A549 (cell line): ENCODE measurements around the gene VAMP7. TPM values are rescaled to one million over a fixed set of nuclear protein-coding genes. Genes with fewer than 3 reads are reported as not detected.

Experiments
- ATAC-seq, 2 experiments: fragments of 200-7000 bp in 1 of 2; fragments of >200 bp in 1 of 2; cut with Nextera tagmentation in 1 of 2; cut with Tn5 transposase in 1 of 2; 3 replicates each; pipeline versions ENCODE4 v1.8.0 to v1.9.1; 2018 to 2020; ENCODE audit warnings: mild to moderate bottlenecking in 1 of 2, moderate library complexity in 1 of 2
- CTCF ChIA-PET: fragments of 300-600 bp; sonication (Branson Sonifier 250); formaldehyde crosslinking; extraction: SDS; loops from one replicate; lab custom pipeline; 2021; ENCODE audit warnings: antibody characterized with exemption, inconsistent platforms; lab: Yijun Ruan, JAX
- POLR2A ChIA-PET: fragments of 350-600 bp; formaldehyde crosslinking; extraction: SDS; loops from one replicate; lab custom pipeline; 2021; ENCODE audit warnings: antibody characterized with exemption, inconsistent platforms; lab: Yijun Ruan, JAX
- DNase-seq, 2 experiments: peaks; one replicate each; pipeline versions ENCODE4 v3.0.0 to v3.0.0-alpha.2; 2011 to 2016; ENCODE audit warnings: low read depth in 1 of 2, low spot score in 1 of 2
- FAIRE-seq: peaks from 2 replicates; lab custom pipeline; 2011; peaks lifted over from hg19 to GRCh38; lab: Jason Lieb, UNC
- H3K27ac ChIP-seq, 2 experiments: fragments of >200 bp; sonication (Bioruptor Twin); formaldehyde crosslinking; 3 replicates each; pipeline ENCODE4 v1.5.1; 2016 to 2017
- H3K4me1 ChIP-seq: fragments of >200 bp; sonication (Bioruptor Twin); formaldehyde crosslinking; 3 replicates; pipeline ENCODE4 v1.6.1; 2016
- H3K4me2 ChIP-seq: fragments of >200 bp; sonication (Bioruptor Twin); formaldehyde crosslinking; 3 replicates; pipeline ENCODE4 v1.6.1; 2016
- H3K4me3 ChIP-seq: fragments of >200 bp; sonication (Bioruptor Twin); formaldehyde crosslinking; 3 replicates; pipeline ENCODE4 v1.5.1; 2016
- H3K9me3 ChIP-seq: fragments of >200 bp; sonication (Bioruptor Twin); formaldehyde crosslinking; 3 replicates; pipeline ENCODE4 v1.6.1; 2016
- ATOH8 ChIP-seq: fragments of 250-450 bp; sonication (Bioruptor Pico); IDR thresholded peaks from 2 replicates; pipeline ENCODE4 v1.5.0; 2020; ENCODE audit warnings: low read depth, mild to moderate bottlenecking, moderate library complexity
- BHLHE40 ChIP-seq: IDR thresholded peaks from 2 replicates; pipeline ENCODE4 v1.6.1; 2012; ENCODE audit warnings: low read depth, low read length, inconsistent platforms
- CBX2 ChIP-seq: fragments of 200-600 bp; sonication (generic); IDR thresholded peaks from 2 replicates; pipeline ENCODE4 v1.6.1; 2016; ENCODE audit warnings: low read depth, mild to moderate bottlenecking, borderline replicate concordance
- CHD4 ChIP-seq: fragments of 200-600 bp; sonication (generic); IDR thresholded peaks from 2 replicates; pipeline ENCODE4 v1.6.1; 2016; ENCODE audit warnings: antibody characterized with exemption, mild to moderate bottlenecking, borderline replicate concordance
- CTCF ChIP-seq: fragments of >200 bp; sonication (Bioruptor Twin); formaldehyde crosslinking; IDR thresholded peaks from 3 replicates; pipeline ENCODE4 v1.5.1; 2016
- EHF ChIP-seq: fragments of 250-450 bp; sonication (Bioruptor Pico); IDR thresholded peaks from 2 replicates; pipeline ENCODE4 v1.5.0; 2020; ENCODE audit warnings: mild to moderate bottlenecking
- EHMT2 ChIP-seq: fragments of 200-600 bp; sonication (generic); IDR thresholded peaks from 2 replicates; pipeline ENCODE4 v1.6.1; 2016; ENCODE audit warnings: antibody characterized with exemption, low read depth, mild to moderate bottlenecking, moderate library complexity
- EP300 ChIP-seq, 2 experiments: fragments of >200 bp; sonication (Bioruptor Twin); formaldehyde crosslinking; IDR thresholded peaks; 2 replicates in 1 of 2; 3 replicates in 1 of 2; pipeline ENCODE4 v1.6.1; 2016 to 2017
- ESRRA ChIP-seq: fragments of 150-350 bp; IDR thresholded peaks from 2 replicates; pipeline ENCODE4 v1.6.1; 2014; ENCODE audit warnings: mild to moderate bottlenecking, low read length, borderline replicate concordance
- FOSL2 ChIP-seq, 2 experiments: fragments of 450-650 bp in 1 of 2; fragments of >200 bp in 1 of 2; sonication (Bioruptor Twin) in 1 of 2; formaldehyde crosslinking; IDR thresholded peaks; 2 replicates each; pipeline versions ENCODE4 v1.5.0 to v1.6.1; 2016 to 2020; ENCODE audit warnings: mild to moderate bottlenecking in 1 of 2, moderate library complexity in 1 of 2
- HOXA7 ChIP-seq: fragments of 250-450 bp; sonication (Bioruptor Pico); IDR thresholded peaks from 2 replicates; pipeline ENCODE4 v1.5.0; 2020; ENCODE audit warnings: mild to moderate bottlenecking, moderate library complexity
- HOXB5 ChIP-seq: fragments of 250-450 bp; sonication (Bioruptor Pico); IDR thresholded peaks from 2 replicates; pipeline ENCODE4 v1.5.0; 2020; ENCODE audit warnings: mild to moderate bottlenecking, moderate library complexity
- JUNB ChIP-seq: fragments of >200 bp; sonication (Bioruptor Twin); formaldehyde crosslinking; IDR thresholded peaks from 2 replicates; pipeline ENCODE4 v1.6.1; 2016
- KDM1A ChIP-seq: fragments of 200-600 bp; sonication (generic); IDR thresholded peaks from 2 replicates; pipeline ENCODE4 v1.6.1; 2016; ENCODE audit warnings: low read depth, mild to moderate bottlenecking
- KDM5A ChIP-seq: fragments of 200-600 bp; sonication (generic); IDR thresholded peaks from 2 replicates; pipeline ENCODE4 v1.6.1; 2016; ENCODE audit warnings: antibody characterized with exemption, mild to moderate bottlenecking
- MYC ChIP-seq: IDR thresholded peaks from 2 replicates; pipeline ENCODE4 v1.6.1; 2012; ENCODE audit warnings: mild to moderate bottlenecking, inconsistent platforms, low read length, improper control_type of control experiment, borderline replicate concordance
- REST ChIP-seq: fragments of 200-600 bp; sonication (generic); IDR thresholded peaks from 2 replicates; pipeline ENCODE4 v1.6.1; 2016; ENCODE audit warnings: antibody characterized with exemption, mild to moderate bottlenecking, moderate library complexity
- RNF2 ChIP-seq: fragments of 200-600 bp; sonication (generic); IDR thresholded peaks from 2 replicates; pipeline ENCODE4 v1.6.1; 2016; ENCODE audit warnings: low read depth, mild to moderate bottlenecking, antibody characterized with exemption, moderate library complexity, borderline replicate concordance
- SMC3 ChIP-seq: fragments of >200 bp; sonication (Bioruptor Twin); formaldehyde crosslinking; IDR thresholded peaks from 3 replicates; pipeline ENCODE4 v1.6.1; 2018; ENCODE audit warnings: inconsistent platforms
- USF2 ChIP-seq: fragments of 450-650 bp; IDR thresholded peaks from 2 replicates; pipeline ENCODE4 v1.6.1; 2014; ENCODE audit warnings: antibody characterized with exemption
- ZFP36 ChIP-seq: fragments of 450-650 bp; IDR thresholded peaks from 2 replicates; pipeline ENCODE4 v1.6.1; 2014; ENCODE audit warnings: borderline replicate concordance; ENCODE audit not compliant: partially characterized antibody
- ZSCAN20 ChIP-seq: fragments of 250-450 bp; sonication (Bioruptor Pico); IDR thresholded peaks from 2 replicates; pipeline ENCODE4 v1.8.0; 2022; ENCODE audit warnings: mild to moderate bottlenecking, moderate library complexity
- WGBS: methylation state at CpG from one replicate; pipeline ENCODE4 v1.1.6; 2017; ENCODE audit errors: missing lambda C conversion rate; 5-methylcytosine and 5-hydroxymethylcytosine counted together
- polyA plus RNA-seq, 4 experiments: library from polyadenylated mRNA; depleted of rRNA in 3 of 4; stranded (reverse); fragments of >200 nt; fragmentation: RNase III in 1 of 4; extraction: RNeasy Plus Mini Kit Qiagen cat#74134 plus additional on column Dnase treatment in 1 of 4; gene quantifications; 2 replicates in 3 of 4; 3 replicates in 1 of 4; pipeline ENCODE4 v1.2.3, GENCODE V29; 2011 to 2017

Gene VAMP7
- polyA plus RNA-seq, 2 of the 4 experiments (the other 2 are of a cell fraction) = 35.4 to 53.7 TPM

- Histone ChIP-seq H3K9me3 (no peaks in the 10 kb centered on the region), H3K4me3 (peak overlapping the region; percentile 65), H3K27ac (peak overlapping the region; percentile 24 to 88; a peak in 2 of 6 replicates), H3K4me2 (peak overlapping the region; percentile 77), H3K4me1 (peaks cover 4% of the 10 kb centered on the region; the same call in 1 of the 3 replicates)
- ChIA-PET POLR2A (no interaction called here), CTCF (no interaction called here)
- TF ChIP-seq REST = no peak
- TF ChIP-seq BHLHE40 = no peak
- TF ChIP-seq ESRRA = no peak
- TF ChIP-seq ATOH8 (CRISPR knock-in tag) = no peak
- no peak for TF ChIP-seq RNF2
- TF ChIP-seq CHD4 = no peak
- no peak for TF ChIP-seq FOSL2 (IDR thresholded peaks at IDR 0.05)
- no peak for TF ChIP-seq FOSL2 (CRISPR knock-in tag; IDR thresholded peaks at IDR 0.05)
- WGBS = 12% methylated on average over 13 of the region's 13 CpGs
- no peak for FAIRE-seq
- DNase-seq = no peak
- ATAC-seq = peak; percentile 49 to 53
These were observed 473 bp upstream of the VAMP7 start for GRCh38 chrX:155880586-155881157.

GRCh38 chrX:155886409-155886808 is 5.3 kb downstream of the VAMP7 start:
- DNase-seq (no peak), ATAC-seq (no peak)
- H3K4me3 ChIP-seq = no peak overlapping the region
- peaks cover 14% of the 10 kb centered on the region; the same call in 2 of the 3 replicates for H3K4me1 ChIP-seq
- TF ChIP-seq KDM5A (no peak), JUNB (no peak), CBX2 (no peak), ZSCAN20 (CRISPR knock-in tag) (no peak), SMC3 (no peak), EHF (CRISPR knock-in tag) (no peak), HOXB5 (CRISPR knock-in tag) (no peak), ZFP36 (no peak), KDM1A (no peak), CTCF (no peak), EHMT2 (no peak), USF2 (no peak), REST (no peak), HOXA7 (CRISPR knock-in tag) (no peak), EP300 (IDR thresholded peaks at IDR 0.05) (no peak), MYC (no peak)
- TF ChIP-seq, all 56 proteins: peak for 0
- H3K9me3 ChIP-seq = no peaks in the 10 kb centered on the region
- CTCF ChIA-PET = no interaction called here
- FAIRE-seq = no peak
- H3K27ac ChIP-seq = no peak overlapping the region
- POLR2A ChIA-PET = no interaction called here
- WGBS = 76% methylated on average over 2 of the region's 2 CpGs
- H3K4me2 ChIP-seq = no peak overlapping the region
